ENCODE results near the gene ZBTB39.
"Not testable (repeated sequence)": the region's sequence is repeated elsewhere in the genome, so short reads cannot be mapped to it uniquely, and the experiment has no call there.

Gene ZBTB39

GRCh38 chr12:56977361-56977760 lies 29.0 kb downstream of the ZBTB39 start:
- DNase-seq, result not testable (repeated sequence)

- DNase-seq, result not testable (repeated sequence)
These were observed 32.1 kb downstream of the ZBTB39 start for GRCh38 chr12:56974224-56974623.

- not testable (repeated sequence) for DNase-seq
These were observed 37.4 kb downstream of the ZBTB39 start for GRCh38 chr12:56968910-56969309.

GRCh38 chr12:56965997-56966642 lies 40.2 kb downstream of the ZBTB39 start:
- not testable (repeated sequence) for DNase-seq

- not testable (repeated sequence) for DNase-seq
These were observed 41.2 kb downstream of the ZBTB39 start for GRCh38 chr12:56965124-56965523.

GRCh38 chr12:56963557-56963956 lies 42.8 kb downstream of the ZBTB39 start:
- DNase-seq, result not testable (repeated sequence)

GRCh38 chr12:56962247-56962646 lies 44.1 kb downstream of the ZBTB39 start:
- DNase-seq, result not testable (repeated sequence)

- no peak for DNase-seq
These were observed 47.9 kb downstream of the ZBTB39 start for GRCh38 chr12:56958422-56958821.

- DNase-seq, result no peak
These were observed 48.9 kb downstream of the ZBTB39 start, which contains the start of gene RDH16 for GRCh38 chr12:56957229-56958052. TSS of gene RDH16 (minus strand) at chr12:56957608. CDS start at chr12:56957462, 146 bp downstream.

- DNase-seq, result no peak
These were observed 50.6 kb downstream of the ZBTB39 start for GRCh38 chr12:56955631-56956256.

GRCh38 chr12:56954958-56955355 lies 51.4 kb downstream of the ZBTB39 start:
- DNase-seq, result no peak

GRCh38 chr12:56954057-56954957 lies 52.0 kb downstream of the ZBTB39 start:
- no peak for DNase-seq

- no peak for DNase-seq
These were observed 53.0 kb downstream of the ZBTB39 start for GRCh38 chr12:56953314-56953713.

GRCh38 chr12:56951582-56952339 lies 54.6 kb downstream of the ZBTB39 start:
- DNase-seq, result no peak

GRCh38 chr12:56948881-56949280 lies 57.5 kb downstream of the ZBTB39 start:
- DNase-seq, result no peak
